Measurements from ENCODE around the gene DPY19L2.
"Not testable (repeated sequence)": the region's sequence is repeated elsewhere in the genome, so short reads cannot be mapped to it uniquely, and the experiment has no call there.

DNA sequence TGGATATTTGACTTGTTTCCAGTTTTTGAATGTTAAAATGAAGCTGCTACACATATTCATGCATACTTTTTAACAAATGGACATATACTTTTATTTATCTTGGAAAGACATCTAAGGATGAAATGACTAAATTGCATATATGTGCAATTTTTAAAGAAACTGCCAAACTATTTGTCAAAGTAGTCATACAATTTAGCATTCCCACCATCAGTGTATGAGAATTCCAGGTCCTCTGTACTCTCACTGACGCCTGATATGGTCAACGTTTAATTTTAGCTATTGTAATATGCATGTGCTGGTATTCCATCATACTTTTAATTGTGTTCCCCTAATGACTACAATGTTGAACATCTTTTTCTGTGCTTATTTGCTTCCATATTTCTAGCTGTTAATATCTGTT, 22.5 kb upstream of the DPY19L2 start:
- TF ChIP-seq POLR2A (IDR thresholded peaks at IDR 0.05; ENCODE audit: low read length); GATA1 (IDR thresholded peaks at IDR 0.05; ENCODE audit: low read depth, low read length): not testable (repeated sequence)

Measured in erythroblast (primary cell).